Kidney (tissue), 14 donors: ENCODE results near the gene CCDC102A. TPM values are rescaled to one million over a fixed set of nuclear protein-coding genes. Genes with fewer than 3 reads are reported as not detected.

Experiments
- DNase-seq, 5 donors: peaks; one replicate each; pipeline ENCODE4 v3.0.0-alpha.2; 2013 to 2020
- FAIRE-seq: peaks from 2 replicates; lab custom pipeline; 2012; peaks lifted over from hg19 to GRCh38; lab: Jason Lieb, UNC
- H3K27ac ChIP-seq, 2 donors: one replicate each; pipeline ENCODE4 v1.7.0; 2013; ENCODE audit warnings: low read depth in 2 of 2, low read length in 2 of 2, inconsistent platforms in 1 of 2
- H3K27me3 ChIP-seq: one replicate; pipeline ENCODE4 v1.7.1; 2013; ENCODE audit warnings: low read length, inconsistent platforms; ENCODE audit not compliant: control insufficient read depth, insufficient read depth
- H3K36me3 ChIP-seq, 3 donors: one replicate each; pipeline versions ENCODE4 v1.7.0 to v1.7.1; 2013; ENCODE audit warnings: low read length in 3 of 3, control low read depth in 1 of 3, inconsistent platforms in 1 of 3; ENCODE audit not compliant: insufficient read depth in 3 of 3, control insufficient read depth in 2 of 3
- H3K4me1 ChIP-seq, 3 donors: one replicate each; pipeline versions ENCODE4 v1.7.0 to v1.7.1; 2013; ENCODE audit warnings: low read length in 3 of 3, inconsistent platforms in 1 of 3, low read depth in 1 of 3; ENCODE audit not compliant: control insufficient read depth in 2 of 3, insufficient read depth in 2 of 3
- H3K4me3 ChIP-seq, 3 donors: one replicate each; pipeline versions ENCODE4 v1.7.0 to v1.8.1; 2013; ENCODE audit warnings: low read length in 3 of 3, control low read depth in 1 of 3, inconsistent platforms in 1 of 3
- H3K9ac ChIP-seq, 3 donors: one replicate each; pipeline versions ENCODE4 v1.7.0 to v1.7.1; 2013; ENCODE audit warnings: low read length in 3 of 3, control low read depth in 1 of 3, inconsistent platforms in 1 of 3
- H3K9me3 ChIP-seq, 3 donors: one replicate each; pipeline versions ENCODE4 v1.7.0 to v1.7.1; 2013; ENCODE audit warnings: low read length in 3 of 3, control low read depth in 1 of 3, inconsistent platforms in 1 of 3; ENCODE audit not compliant: control insufficient read depth in 2 of 3, insufficient read depth in 1 of 3
- intact Hi-C: fragments of 100-400 bp; cut with DNase I; formaldehyde crosslinking; loops from one replicate; pipeline ENCODE4 v1.11.1; 2022
- polyA plus RNA-seq: library from polyadenylated mRNA; stranded (reverse); fragments of 350-450 nt; fragmentation: Illumina TruSeq; extraction: RNeasy Lipid Tissue Mini Kit (QIAGEN cat#74804); gene quantifications from one replicate; pipeline ENCODE4 v1.2.3, GENCODE V29; 2014; ENCODE audit warnings: low read depth, low replicate concordance; ENCODE audit not compliant: insufficient read depth
- total RNA-seq: library from RNA; stranded (reverse); fragmentation: NEBNext Ultra II Directional; extraction: Animal tissue kit (Norgen Biotek cat#: 25700); gene quantifications from one replicate; pipeline ENCODE4 v1.2.1, GENCODE V29; 2021
- TF ChIP-seq, protein P1 (sequence below): IDR thresholded peaks from 3 replicates; pipeline ENCODE4 v1.5.1; 2012; ENCODE audit warnings: mild to moderate bottlenecking, moderate library complexity, borderline replicate concordance; ENCODE audit not compliant: insufficient read depth; ENCODE audit errors: extremely low read depth
- donor health status: control.
- donor health status: control.
- donor health status: control.
- donor health status: control.
- donor health status: control.
- donor health status: DM: yes; HTN: yes; CAD: no.
- donor health status: Normal renal cell carcinoma (clear cell type).

The CCDC102A gene
- total and polyA plus RNA-seq, 2 donors from 2014 or later, result 5.7 to 11.9 TPM

DNA sequence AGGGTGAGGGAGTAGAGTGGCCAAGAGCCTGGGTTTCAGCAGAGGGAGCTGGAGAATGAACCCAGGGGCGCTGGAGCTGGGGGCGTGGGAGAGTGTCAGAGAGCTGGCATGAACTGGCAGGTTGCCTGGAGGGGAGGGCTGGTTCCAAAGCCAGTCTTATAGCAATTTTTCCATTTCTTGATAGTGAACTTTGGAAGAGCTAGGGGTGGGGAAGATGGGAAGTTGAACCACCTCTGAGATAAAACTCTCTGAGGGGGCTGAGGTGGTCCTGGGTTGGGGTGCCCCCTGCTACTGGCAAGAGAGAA is 42.9 kb upstream of the CCDC102A start:
- FAIRE-seq, result no peak

DNA sequence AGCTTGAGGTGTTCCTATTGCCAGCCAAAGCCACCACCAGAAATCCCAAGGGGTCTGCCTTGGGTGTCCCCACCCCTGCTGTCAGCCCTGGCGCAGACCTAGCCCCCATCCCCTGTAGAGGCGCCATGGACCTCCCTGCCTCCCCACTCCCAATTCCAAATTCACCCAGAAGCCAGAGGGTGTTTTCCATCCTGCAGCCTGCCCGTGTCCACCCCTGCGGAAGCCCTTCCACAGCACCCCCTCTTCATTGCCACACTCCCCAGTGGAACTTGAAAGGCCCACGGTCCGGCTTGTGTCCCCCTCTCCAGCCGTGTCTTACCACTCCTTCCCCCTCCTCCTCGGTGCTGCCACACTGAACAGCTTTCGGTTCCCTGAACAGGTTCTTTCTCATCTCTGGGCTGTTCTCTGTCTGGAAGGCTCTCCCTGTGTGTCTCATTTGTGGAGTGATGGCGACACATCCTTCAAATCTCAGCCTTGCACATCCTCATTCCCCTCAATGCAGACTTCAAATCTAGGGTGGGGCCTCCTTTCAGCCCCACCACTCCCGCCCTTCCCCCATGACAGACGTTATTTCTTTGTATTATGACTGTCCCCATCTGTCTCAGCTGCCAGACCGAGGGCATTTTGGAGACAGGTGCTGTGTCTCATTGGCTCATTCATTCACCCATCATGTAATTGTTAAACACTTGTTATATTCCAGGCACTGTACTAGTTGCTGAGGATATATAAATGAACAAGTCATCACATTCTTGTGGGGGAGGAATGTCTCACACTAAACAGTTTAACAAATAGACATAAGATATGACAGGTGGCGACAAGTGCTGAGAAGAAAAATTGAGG is 42.4 kb upstream of the CCDC102A start:
- TF ChIP-seq, protein P1, sequence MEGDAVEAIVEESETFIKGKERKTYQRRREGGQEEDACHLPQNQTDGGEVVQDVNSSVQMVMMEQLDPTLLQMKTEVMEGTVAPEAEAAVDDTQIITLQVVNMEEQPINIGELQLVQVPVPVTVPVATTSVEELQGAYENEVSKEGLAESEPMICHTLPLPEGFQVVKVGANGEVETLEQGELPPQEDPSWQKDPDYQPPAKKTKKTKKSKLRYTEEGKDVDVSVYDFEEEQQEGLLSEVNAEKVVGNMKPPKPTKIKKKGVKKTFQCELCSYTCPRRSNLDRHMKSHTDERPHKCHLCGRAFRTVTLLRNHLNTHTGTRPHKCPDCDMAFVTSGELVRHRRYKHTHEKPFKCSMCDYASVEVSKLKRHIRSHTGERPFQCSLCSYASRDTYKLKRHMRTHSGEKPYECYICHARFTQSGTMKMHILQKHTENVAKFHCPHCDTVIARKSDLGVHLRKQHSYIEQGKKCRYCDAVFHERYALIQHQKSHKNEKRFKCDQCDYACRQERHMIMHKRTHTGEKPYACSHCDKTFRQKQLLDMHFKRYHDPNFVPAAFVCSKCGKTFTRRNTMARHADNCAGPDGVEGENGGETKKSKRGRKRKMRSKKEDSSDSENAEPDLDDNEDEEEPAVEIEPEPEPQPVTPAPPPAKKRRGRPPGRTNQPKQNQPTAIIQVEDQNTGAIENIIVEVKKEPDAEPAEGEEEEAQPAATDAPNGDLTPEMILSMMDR, result no peak
- H3K4me1 ChIP-seq, result peaks cover 0 to 2% (median 0%) of the 10 kb centered on the region in 3 donors
- no peak for FAIRE-seq
- no peaks in the 10 kb centered on the region for H3K27me3 ChIP-seq
- peak in 1 of 5 donors; percentile 22 for DNase-seq
- H3K4me3 ChIP-seq, result no peak overlapping the region
- H3K27ac ChIP-seq, result no peak overlapping the region
- intact Hi-C loops, result loop anchor here (10.0 kb wide), 1 partner anchor 426 kb away; the partner anchor contains the start of genes USB1 and ZNF319
- H3K36me3 ChIP-seq, result peaks cover 0 to 3% (median 0%) of the 10 kb centered on the region in 3 donors
- H3K9ac ChIP-seq, result no peak overlapping the region
- H3K9me3 ChIP-seq, result no peaks in the 10 kb centered on the region

More for the DNA sequence above, 42.9 kb upstream of the CCDC102A start:
- peak in 1 of 5 donors; percentile 38 for DNase-seq
- no peak overlapping the region for H3K27ac ChIP-seq
- no peaks in the 10 kb centered on the region for H3K9me3 ChIP-seq
- no peaks in the 10 kb centered on the region for H3K27me3 ChIP-seq
- TF ChIP-seq, protein P1, result no peak
- H3K4me1 ChIP-seq, result peaks cover 0 to 2% (median 0%) of the 10 kb centered on the region in 3 donors
- no peak overlapping the region for H3K4me3 ChIP-seq
- H3K36me3 ChIP-seq, result peaks cover 0 to 3% (median 0%) of the 10 kb centered on the region in 3 donors
- intact Hi-C loops, result loop anchor here (10.0 kb wide), 1 partner anchor 425 kb away; the partner anchor contains the start of genes USB1 and ZNF319
- no peak overlapping the region for H3K9ac ChIP-seq

DNA sequence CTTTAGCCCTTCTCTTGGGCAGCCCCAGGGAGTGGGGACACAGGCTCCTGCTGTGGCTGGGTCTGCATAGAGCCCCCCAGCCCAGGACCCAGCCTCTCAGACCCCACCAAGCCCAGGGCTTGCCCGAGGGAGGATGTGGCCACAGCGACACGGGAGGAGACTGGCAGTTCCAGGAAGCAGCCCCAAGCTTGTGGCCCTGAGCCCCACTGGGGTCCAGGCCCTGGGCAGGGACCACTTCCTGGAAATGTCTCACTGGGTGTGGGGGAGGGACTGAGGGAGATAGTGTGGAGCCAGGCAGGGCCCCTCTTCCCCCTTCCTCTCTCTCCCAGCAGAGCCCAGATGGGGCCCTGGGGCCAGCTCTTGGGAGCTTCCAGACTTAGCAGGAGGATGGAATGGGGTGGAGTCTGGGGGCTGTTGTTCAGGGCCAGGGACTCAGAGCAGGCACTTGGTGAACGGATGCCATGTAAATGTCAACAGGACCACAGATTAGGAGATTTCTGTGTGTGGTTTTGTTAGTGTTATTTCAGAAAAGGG is 41.4 kb upstream of the CCDC102A start:
- H3K9me3 ChIP-seq, result no peaks in the 10 kb centered on the region
- H3K27me3 ChIP-seq, result no peaks in the 10 kb centered on the region
- H3K36me3 ChIP-seq, result peaks cover 0 to 3% (median 0%) of the 10 kb centered on the region in 3 donors
- H3K27ac ChIP-seq, result no peak overlapping the region
- TF ChIP-seq, protein P1, result no peak
- FAIRE-seq (no peak), DNase-seq (peak in 2 of 5 donors; percentile 36 to 72)
- no peak overlapping the region for H3K4me3 ChIP-seq
- H3K9ac ChIP-seq, result no peak overlapping the region
- intact Hi-C loops, result loop anchor here (10.0 kb wide), 1 partner anchor 427 kb away; the partner anchor contains the start of genes USB1 and ZNF319
- peaks cover 0 to 2% (median 0%) of the 10 kb centered on the region in 3 donors for H3K4me1 ChIP-seq
